IMR-90 (cell line): ENCODE results near the gene MEGF6. TPM values are rescaled to one million over a fixed set of nuclear protein-coding genes. Genes with fewer than 3 reads are reported as not detected.

ENCODE experiments used
- ATAC-seq: fragments of 200-7000 bp; cut with Tn5 transposase; 2 replicates; pipeline ENCODE4 v1.9.1; 2020; ENCODE audit warnings: low read depth, mild to moderate bottlenecking, moderate library complexity
- BruUV-seq: library from RNA; stranded (reverse); fragments of 400-500 nt; replicated peaks from 2 replicates; lab custom pipeline; 2021; lab: Mats Ljungman, UMichigan
- CTCF ChIA-PET: fragments of 300-600 bp; formaldehyde crosslinking; extraction: SDS; loops from one replicate; lab custom pipeline; 2021; ENCODE audit warnings: antibody characterized with exemption; lab: Yijun Ruan, JAX
- POLR2A ChIA-PET: fragments of 300-600 bp; sonication (Branson Sonifier 250); formaldehyde crosslinking; loops from one replicate; lab custom pipeline; 2022; ENCODE audit warnings: antibody characterized with exemption; ENCODE audit not compliant: unreplicated experiment; lab: Charles Lee
- DNase-seq: peaks from one replicate; pipeline ENCODE4 v3.0.0; 2013
- H2AFZ ChIP-seq: replicated peaks from 2 replicates; pipeline ENCODE3; 2013; ENCODE audit warnings: low read length, mild to moderate bottlenecking; ENCODE audit not compliant: poor library complexity
- H2AK5ac ChIP-seq: 2 replicates; pipeline ENCODE4 v1.6.1; 2013; ENCODE audit warnings: low read depth, low read length, inconsistent platforms
- H2AK9ac ChIP-seq: replicated peaks from 2 replicates; pipeline ENCODE3; 2013; ENCODE audit warnings: mild to moderate bottlenecking, low read depth, low read length, moderate library complexity; ENCODE audit not compliant: poor library complexity
- H2BK120ac ChIP-seq: 2 replicates; pipeline ENCODE4 v1.6.1; 2013; ENCODE audit warnings: low read depth, low read length, inconsistent platforms
- H2BK15ac ChIP-seq: 3 replicates; pipeline ENCODE4 v1.6.1; 2013; ENCODE audit warnings: low read depth, low read length, inconsistent platforms
- H2BK20ac ChIP-seq: 2 replicates; pipeline ENCODE4 v1.6.1; 2013; ENCODE audit warnings: low read depth, mild to moderate bottlenecking, inconsistent platforms, low read length, moderate library complexity
- H2BK5ac ChIP-seq: 2 replicates; pipeline ENCODE4 v1.6.1; 2013; ENCODE audit warnings: mild to moderate bottlenecking, low read depth, low read length, inconsistent platforms; ENCODE audit not compliant: poor library complexity, severe bottlenecking
- H3K14ac ChIP-seq: replicated peaks from 2 replicates; pipeline ENCODE4 v1.6.1; 2013; ENCODE audit warnings: low read depth, low read length, inconsistent platforms
- H3K18ac ChIP-seq: 2 replicates; pipeline ENCODE4 v1.6.1; 2013; ENCODE audit warnings: low read depth, low read length, control low read depth
- H3K23ac ChIP-seq: 2 replicates; pipeline ENCODE4 v1.6.1; 2013; ENCODE audit warnings: low read depth, low read length, inconsistent platforms
- H3K27ac ChIP-seq: 2 replicates; pipeline ENCODE4 v1.5.1; 2013; ENCODE audit warnings: mild to moderate bottlenecking, control low read depth, low read length; ENCODE audit not compliant: insufficient read depth
- H3K27me3 ChIP-seq: 2 replicates; pipeline ENCODE4 v1.6.1; 2013; ENCODE audit warnings: low read length; ENCODE audit not compliant: control insufficient read depth, insufficient read depth
- H3K36me3 ChIP-seq: 2 replicates; pipeline ENCODE4 v1.6.1; 2013; ENCODE audit warnings: low read length, mixed read lengths; ENCODE audit not compliant: control insufficient read depth, insufficient read depth
- H3K4ac ChIP-seq: 2 replicates; pipeline ENCODE4 v1.6.1; 2013; ENCODE audit warnings: low read depth, low read length, inconsistent platforms
- H3K4me1 ChIP-seq: 2 replicates; pipeline ENCODE4 v1.6.1; 2013; ENCODE audit warnings: low read length, mixed read lengths; ENCODE audit not compliant: control insufficient read depth, insufficient read depth
- H3K4me2 ChIP-seq: 2 replicates; pipeline ENCODE4 v1.6.1; 2013; ENCODE audit warnings: low read depth, mild to moderate bottlenecking, control low read depth, low read length, moderate library complexity
- H3K4me3 ChIP-seq: 2 replicates; pipeline ENCODE4 v1.5.1; 2013; ENCODE audit warnings: low read depth, mild to moderate bottlenecking, control low read depth, low read length, moderate library complexity; ENCODE audit not compliant: insufficient read depth
- H3K56ac ChIP-seq: 2 replicates; pipeline ENCODE4 v1.6.1; 2013; ENCODE audit warnings: low read length, inconsistent platforms; ENCODE audit not compliant: insufficient read depth; ENCODE audit errors: extremely low read depth
- H3K79me1 ChIP-seq, 2 experiments: 2 replicates each; pipeline ENCODE4 v1.6.1; 2013; ENCODE audit warnings: low read length in 2 of 2, inconsistent platforms in 1 of 2, low read depth in 1 of 2
- H3K9ac ChIP-seq: 2 replicates; pipeline ENCODE4 v1.6.1; 2013; ENCODE audit warnings: low read depth, low read length, control low read depth
- H3K9me1 ChIP-seq: 2 replicates; pipeline ENCODE4 v1.6.1; 2013; ENCODE audit warnings: low read length, inconsistent platforms; ENCODE audit not compliant: insufficient read depth
- H3K9me3 ChIP-seq: 2 replicates; pipeline ENCODE4 v1.6.1; 2013; ENCODE audit warnings: low read length; ENCODE audit not compliant: control insufficient read depth, insufficient read depth
- H4K20me1 ChIP-seq: 2 replicates; pipeline ENCODE4 v1.6.1; 2013; ENCODE audit warnings: low read length, inconsistent platforms; ENCODE audit not compliant: insufficient read depth
- H4K5ac ChIP-seq: 2 replicates; pipeline ENCODE4 v1.6.1; 2013; ENCODE audit warnings: mild to moderate bottlenecking, low read depth, low read length, control low read depth
- H4K8ac ChIP-seq, 2 experiments: 2 replicates each; pipeline ENCODE4 v1.6.1; 2013; ENCODE audit warnings: low read depth in 2 of 2, low read length in 2 of 2, control low read depth in 1 of 2, inconsistent platforms in 1 of 2
- H4K91ac ChIP-seq: 2 replicates; pipeline ENCODE4 v1.6.1; 2013; ENCODE audit warnings: low read depth, low read length, inconsistent platforms; ENCODE audit not compliant: insufficient read depth
- BHLHE40 ChIP-seq: fragments of 150-350 bp; IDR thresholded peaks from 2 replicates; pipeline ENCODE4 v1.6.1; 2016; ENCODE audit warnings: mild to moderate bottlenecking, low read depth, low read length
- CHD1 ChIP-seq: IDR thresholded peaks from 2 replicates; pipeline ENCODE4 v1.6.1; 2012; ENCODE audit warnings: low read depth, low read length, improper control_type of control experiment
- MAFK ChIP-seq: IDR thresholded peaks from 2 replicates; pipeline ENCODE4 v1.6.1; 2012; ENCODE audit warnings: low read depth, low read length, improper control_type of control experiment
- MAZ ChIP-seq: IDR thresholded peaks from 2 replicates; pipeline ENCODE4 v1.6.1; 2012; ENCODE audit warnings: low read depth, mild to moderate bottlenecking, low read length, improper control_type of control experiment, moderate library complexity, borderline replicate concordance
- RAD21 ChIP-seq: IDR thresholded peaks from 2 replicates; pipeline ENCODE4 v1.6.1; 2012; ENCODE audit warnings: low read length, improper control_type of control experiment
- RCOR1 ChIP-seq: IDR thresholded peaks from 2 replicates; pipeline ENCODE4 v1.6.1; 2012; ENCODE audit warnings: mild to moderate bottlenecking, low read length, improper control_type of control experiment; ENCODE audit not compliant: insufficient replicate concordance
- WGBS, 2 experiments: methylation state at CpG; one replicate each; pipeline versions ENCODE4 v1.1.5 to v1.1.7; 2013; ENCODE audit warnings: missing lambda C conversion rate in 2 of 2; ENCODE audit not compliant: insufficient read length in 1 of 2; ENCODE audit errors: extremely low coverage in 2 of 2; 5-methylcytosine and 5-hydroxymethylcytosine counted together
- dilution Hi-C: fragments of 300-500 bp; cut with HindIII; formaldehyde crosslinking; loops from one replicate; pipeline ENCODE4 v1.14.3; 2018; ENCODE audit warnings: low sequenced_read_pairs; ENCODE audit not compliant: unreplicated experiment
- in situ Hi-C: fragments of 300-500 bp; cut with MboI; formaldehyde crosslinking; loops from 3 replicates; pipeline ENCODE4 v1.14.3; 2019; ENCODE audit warnings: low sequenced_read_pairs, inconsistent platforms, mixed read lengths
- intact Hi-C: fragments of 100-400 bp; cut with micrococcal nuclease; formaldehyde crosslinking; loops from 2 replicates; pipeline ENCODE4 v1.10.0; 2022
- polyA plus RNA-seq, 3 experiments: library from polyadenylated mRNA; depleted of rRNA; stranded (reverse); fragments of >200 nt; gene quantifications; 2 replicates each; pipeline ENCODE4 v1.2.3, GENCODE V29; 2012; ENCODE audit warnings: low replicate concordance in 1 of 3
- total RNA-seq: library from RNA; depleted of rRNA; stranded (reverse); fragments of >200 nt; gene quantifications from 2 replicates; pipeline ENCODE4 v1.2.3, GENCODE V29; 2012
- TF ChIP-seq, protein P1 (sequence below): conservative IDR thresholded peaks from 2 replicates; pipeline ENCODE4 v1.5.1; 2012; ENCODE audit warnings: mild to moderate bottlenecking, low read depth, low read length, improper control_type of control experiment

MEGF6 gene
- total and polyA plus RNA-seq, 2 of the 4 experiments (the other 2 are of a cell fraction): 0.72 to 4.1 TPM

DNA sequence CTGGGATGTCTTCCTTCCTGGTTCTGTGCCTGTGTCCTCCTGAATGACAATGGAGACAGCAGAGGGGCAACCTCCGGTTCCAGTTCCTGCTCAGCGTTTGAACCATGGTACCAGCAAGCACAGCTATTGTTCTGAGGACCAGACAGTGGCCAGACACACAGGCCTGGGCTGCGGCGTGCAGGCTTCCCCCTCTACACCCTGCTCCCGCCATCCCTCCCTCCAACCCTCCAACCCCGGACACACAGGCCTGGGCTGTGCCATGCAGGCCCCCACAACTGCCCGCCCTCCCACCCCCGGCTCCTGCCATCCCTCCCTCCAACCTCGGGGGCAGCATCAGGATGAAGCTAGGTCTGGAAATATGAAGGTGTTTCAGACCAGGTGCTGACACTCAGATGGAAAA, 5.6 kb upstream of the MEGF6 start:
- Histone ChIP-seq H3K23ac (no peak overlapping the region), H2AK5ac (no peak overlapping the region), H3K27ac (no peak overlapping the region), H3K27me3 (peaks cover 1% of the 10 kb centered on the region; the same call in 1 of the 2 replicates), H2AK9ac (no peak overlapping the region), H3K4me3 (no peak overlapping the region), H3K4me2 (no peak overlapping the region), H3K18ac (no peak overlapping the region), H3K36me3 (no peaks in the 10 kb centered on the region), H4K5ac (no peak overlapping the region), H2BK120ac (no peak overlapping the region), H3K9ac (no peak overlapping the region), H4K8ac (no peak overlapping the region), H3K4me1 (peaks cover 15% of the 10 kb centered on the region), H3K79me1 (no peaks in the 10 kb centered on the region), H3K9me3 (no peaks in the 10 kb centered on the region), H4K20me1 (no peaks in the 10 kb centered on the region), H3K4ac (no peak overlapping the region), H2BK15ac (no peak overlapping the region), H4K91ac (no peak overlapping the region), H3K56ac (no peak overlapping the region), H2AFZ (no peak overlapping the region), H2BK20ac (no peak overlapping the region), H2BK5ac (no peak overlapping the region), H3K9me1 (no peaks in the 10 kb centered on the region; the same call in 1 of the 2 replicates), H3K14ac (no peak overlapping the region)
- in situ Hi-C loops: no loop called here
- CTCF ChIA-PET: interaction anchor here (2.5 kb wide), 1 partner anchor 164 kb away, joined by 9 read pairs; no protein-coding TSS in a partner anchor
- WGBS, 2 experiments: no CpG with 5 or more reads among the region's 9 CpGs
- ATAC-seq (no peak), DNase-seq (no peak)
- POLR2A ChIA-PET: no interaction called here
- no TSS peak for BruUV-seq
- TF ChIP-seq BHLHE40 (no peak), RAD21 (no peak), RCOR1 (no peak), MAZ (no peak), CHD1 (no peak), MAFK (no peak)
- TF ChIP-seq, protein P1, sequence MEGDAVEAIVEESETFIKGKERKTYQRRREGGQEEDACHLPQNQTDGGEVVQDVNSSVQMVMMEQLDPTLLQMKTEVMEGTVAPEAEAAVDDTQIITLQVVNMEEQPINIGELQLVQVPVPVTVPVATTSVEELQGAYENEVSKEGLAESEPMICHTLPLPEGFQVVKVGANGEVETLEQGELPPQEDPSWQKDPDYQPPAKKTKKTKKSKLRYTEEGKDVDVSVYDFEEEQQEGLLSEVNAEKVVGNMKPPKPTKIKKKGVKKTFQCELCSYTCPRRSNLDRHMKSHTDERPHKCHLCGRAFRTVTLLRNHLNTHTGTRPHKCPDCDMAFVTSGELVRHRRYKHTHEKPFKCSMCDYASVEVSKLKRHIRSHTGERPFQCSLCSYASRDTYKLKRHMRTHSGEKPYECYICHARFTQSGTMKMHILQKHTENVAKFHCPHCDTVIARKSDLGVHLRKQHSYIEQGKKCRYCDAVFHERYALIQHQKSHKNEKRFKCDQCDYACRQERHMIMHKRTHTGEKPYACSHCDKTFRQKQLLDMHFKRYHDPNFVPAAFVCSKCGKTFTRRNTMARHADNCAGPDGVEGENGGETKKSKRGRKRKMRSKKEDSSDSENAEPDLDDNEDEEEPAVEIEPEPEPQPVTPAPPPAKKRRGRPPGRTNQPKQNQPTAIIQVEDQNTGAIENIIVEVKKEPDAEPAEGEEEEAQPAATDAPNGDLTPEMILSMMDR: no peak
- dilution Hi-C loops: no loop called here
- intact Hi-C loops: no loop called here
